Measurements from ENCODE around the gene ENO2.
"Not testable (repeated sequence)": the region's sequence is repeated elsewhere in the genome, so short reads cannot be mapped to it uniquely, and the experiment has no call there.

Gene ENO2

GRCh38 chr12:6914246-6914946 lies at the start of gene ENO2:
Gene ENO2 (plus strand): TSS chr12:6914580. CDS start chr12:6915833, 1,253 bp downstream.
- no peak for FAIRE-seq

GRCh38 chr12:6865307-6865706 lies 49.1 kb upstream of the ENO2 start:
- not testable (repeated sequence) for FAIRE-seq

- no peak for FAIRE-seq
These were observed 48.0 kb upstream of the ENO2 start for GRCh38 chr12:6866163-6866919.

- FAIRE-seq: no peak
These were observed 47.4 kb upstream of the ENO2 start for GRCh38 chr12:6866920-6867412.

GRCh38 chr12:6867413-6868210 lies 46.8 kb upstream of the ENO2 start, which contains the start of gene TPI1:
Gene TPI1 (plus strand): TSS chr12:6867531. CDS start chr12:6867567, 36 bp downstream.
- no peak for FAIRE-seq

- no peak for FAIRE-seq
These were observed 46.0 kb upstream of the ENO2 start for GRCh38 chr12:6868211-6869048.

- no peak for FAIRE-seq
These were observed 45.0 kb upstream of the ENO2 start for GRCh38 chr12:6869049-6870021.

- FAIRE-seq: not testable (repeated sequence)
These were observed 44.1 kb upstream of the ENO2 start for GRCh38 chr12:6870304-6870703.

GRCh38 chr12:6871052-6871957 lies 43.1 kb upstream of the ENO2 start:
- no peak for FAIRE-seq

- no peak for FAIRE-seq
These were observed 42.0 kb upstream of the ENO2 start for GRCh38 chr12:6872073-6873048.

- no peak for FAIRE-seq
These were observed 41.0 kb upstream of the ENO2 start, which contains the start of gene SPSB2 for GRCh38 chr12:6873094-6874014. Gene SPSB2 (minus strand): TSS chr12:6873303. CDS start chr12:6872901, 402 bp downstream.

- not testable (repeated sequence) for FAIRE-seq
These were observed 40.4 kb upstream of the ENO2 start for GRCh38 chr12:6874015-6874368.

- FAIRE-seq: not testable (repeated sequence)
These were observed 34.6 kb upstream of the ENO2 start for GRCh38 chr12:6879824-6880223.

- no peak for FAIRE-seq
These were observed 31.1 kb upstream of the ENO2 start for GRCh38 chr12:6883252-6883651.

- FAIRE-seq: no peak
These were observed 30.7 kb upstream of the ENO2 start for GRCh38 chr12:6883683-6884082.

- FAIRE-seq: no peak
These were observed 29.8 kb upstream of the ENO2 start for GRCh38 chr12:6884539-6884938.

Measured in islet of Langerhans (tissue), 1 donor.